Activated T-helper 1 cell treated with anti-CD3 and anti-CD28 coated beads, Interleukin-12 subunit alpha, Interleukin-12 subunit beta, Interleukin-2, Interleukin-4 antibody, amounts not matched to agents 30 ng/mL and 10 ng/mL and 1 ng/mL, durations not matched to agents 14 hours and 24 hours and 36 hours (primary cell): Measurements from ENCODE around the gene XPR1. TPM values are rescaled to one million over a fixed set of nuclear protein-coding genes. Genes with fewer than 3 reads are reported as not detected.
"Not testable (repeated sequence)": the region's sequence is repeated elsewhere in the genome, so short reads cannot be mapped to it uniquely, and the experiment has no call there.

ENCODE experiments used
- DNase-seq: peaks from one replicate; pipeline ENCODE4 v3.0.0; 2021; ENCODE audit warnings: low spot score
- H3K27ac Mint-ChIP-seq: one replicate; pipeline ENCODE4 v1.8.0; 2021; ENCODE audit warnings: mild to moderate bottlenecking, mixed read lengths
- H3K27me3 Mint-ChIP-seq: one replicate; pipeline ENCODE4 v1.8.0; 2022; ENCODE audit warnings: mild to moderate bottlenecking, moderate library complexity, mixed read lengths; ENCODE audit not compliant: insufficient read depth
- H3K36me3 Mint-ChIP-seq: one replicate; pipeline ENCODE4 v1.8.0; 2021; ENCODE audit warnings: low read depth, mixed read lengths
- H3K4me1 Mint-ChIP-seq: one replicate; pipeline ENCODE4 v1.8.0; 2021; ENCODE audit warnings: low read depth, mixed read lengths
- H3K4me3 Mint-ChIP-seq: one replicate; pipeline ENCODE4 v1.8.0; 2021; ENCODE audit warnings: mild to moderate bottlenecking, moderate library complexity, mixed read lengths
- H3K9me3 Mint-ChIP-seq: one replicate; pipeline ENCODE4 v1.8.0; 2021; ENCODE audit warnings: mixed read lengths
- intact Hi-C: fragments of 100-400 bp; cut with micrococcal nuclease; formaldehyde crosslinking; loops from one replicate; pipeline ENCODE4 v1.15.1; 2024
- total RNA-seq: library from RNA; stranded (reverse); gene quantifications from 2 replicates; pipeline ENCODE4 v1.2.3, GENCODE V29; 2022

Gene XPR1
- total RNA-seq, 1 donor from 2014 or later = 21.2 TPM

DNA sequence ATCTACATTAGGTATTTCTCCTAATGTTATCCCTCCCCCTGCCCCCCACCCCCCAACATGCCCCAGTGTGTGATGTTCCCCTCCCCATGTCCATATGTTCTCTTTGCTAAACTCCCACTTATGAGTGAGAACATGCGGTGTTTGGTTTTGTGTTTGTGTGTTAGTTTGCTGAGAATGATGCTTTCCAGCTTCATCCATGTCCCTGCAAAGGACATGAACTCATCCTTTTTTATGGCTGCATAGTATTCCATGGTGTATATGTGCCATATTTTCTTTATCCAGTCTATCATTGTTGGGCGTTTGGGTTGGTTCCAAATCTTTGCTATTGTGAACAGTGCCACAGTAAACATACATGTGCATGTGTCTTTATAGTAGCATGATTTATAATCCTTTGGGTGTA, 199.7 kb downstream of the XPR1 start:
- H3K36me3 Mint-ChIP-seq = peaks cover 27% of the 10 kb centered on the region
- H3K4me1 Mint-ChIP-seq, H3K27ac Mint-ChIP-seq, H3K4me3 Mint-ChIP-seq, intact Hi-C loops, DNase-seq, H3K27me3 Mint-ChIP-seq: not testable (repeated sequence)
- H3K9me3 Mint-ChIP-seq = peaks cover 18% of the 10 kb centered on the region

DNA sequence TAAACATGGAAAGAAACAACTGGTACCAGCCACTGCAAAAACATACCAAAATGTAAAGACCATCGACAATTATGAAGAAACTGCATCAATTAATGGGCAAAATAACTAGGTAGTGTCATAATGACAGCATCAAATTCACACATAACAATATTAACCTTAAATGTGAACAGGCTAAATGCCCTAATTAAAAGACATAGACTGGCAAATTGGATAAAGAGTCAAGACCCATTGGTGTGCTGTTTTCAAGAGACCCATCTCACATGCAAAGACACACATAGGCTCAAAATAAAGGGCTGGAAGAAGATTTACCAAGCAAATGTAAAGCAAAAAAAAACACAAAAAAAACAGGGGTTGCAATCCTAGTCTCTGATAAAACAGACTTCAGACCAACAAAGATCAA, 201.4 kb downstream of the XPR1 start:
- H3K4me3 Mint-ChIP-seq, intact Hi-C loops, H3K27me3 Mint-ChIP-seq, DNase-seq, H3K27ac Mint-ChIP-seq: not testable (repeated sequence)
- Mint-ChIP-seq H3K4me1 (peaks cover 18% of the 10 kb centered on the region), H3K36me3 (peaks cover 30% of the 10 kb centered on the region), H3K9me3 (peaks cover 18% of the 10 kb centered on the region)

DNA sequence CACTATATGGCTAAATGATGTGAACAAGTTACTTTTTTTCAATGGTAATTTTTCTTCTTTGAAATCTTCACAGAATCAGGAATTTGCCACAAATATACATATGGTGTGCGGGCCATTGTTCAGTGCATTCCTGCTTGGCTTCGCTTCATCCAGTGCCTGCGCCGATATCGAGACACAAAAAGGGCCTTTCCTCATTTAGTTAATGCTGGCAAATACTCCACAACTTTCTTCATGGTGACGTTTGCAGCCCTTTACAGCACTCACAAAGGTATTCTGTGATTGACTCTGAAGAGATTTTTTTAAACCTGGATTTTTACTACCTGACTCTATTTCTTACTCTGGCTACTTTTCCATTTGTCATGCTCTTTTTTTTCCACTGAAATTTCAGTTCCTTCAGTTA, 204.6 kb downstream of the XPR1 start:
- H3K27me3 Mint-ChIP-seq = no peaks in the 10 kb centered on the region
- H3K36me3 Mint-ChIP-seq = peaks cover 29% of the 10 kb centered on the region
- intact Hi-C loops = no loop called here
- peaks cover 23% of the 10 kb centered on the region for H3K9me3 Mint-ChIP-seq
- H3K4me3 Mint-ChIP-seq = no peak overlapping the region
- peaks cover 20% of the 10 kb centered on the region for H3K4me1 Mint-ChIP-seq
- H3K27ac Mint-ChIP-seq = no peak overlapping the region
- DNase-seq = no peak

DNA sequence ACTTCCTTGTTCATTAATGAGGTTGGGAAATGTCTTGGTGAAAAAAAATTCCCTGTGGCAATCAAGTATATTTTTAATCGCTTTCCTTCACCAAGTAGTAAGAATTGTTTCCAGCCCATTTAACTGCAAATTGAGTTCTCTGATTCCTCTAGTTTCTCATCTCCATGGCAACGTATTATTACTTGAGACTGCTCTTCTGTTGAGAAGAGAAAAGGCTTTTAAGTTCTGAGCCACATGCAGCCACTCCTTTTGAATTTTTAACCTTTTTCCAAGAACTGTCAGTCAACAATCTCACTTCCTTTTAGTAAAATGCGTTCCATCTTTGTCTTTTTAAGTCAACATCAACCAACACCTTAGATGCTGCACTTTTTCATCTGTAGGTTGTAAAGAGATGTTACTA, 205.2 kb downstream of the XPR1 start:
- intact Hi-C loops = no loop called here
- Mint-ChIP-seq H3K36me3 (peaks cover 28% of the 10 kb centered on the region), H3K27ac (no peak overlapping the region), H3K27me3 (no peaks in the 10 kb centered on the region), H3K4me3 (no peak overlapping the region), H3K9me3 (peaks cover 23% of the 10 kb centered on the region), H3K4me1 (peaks cover 20% of the 10 kb centered on the region)
- DNase-seq = no peak

DNA sequence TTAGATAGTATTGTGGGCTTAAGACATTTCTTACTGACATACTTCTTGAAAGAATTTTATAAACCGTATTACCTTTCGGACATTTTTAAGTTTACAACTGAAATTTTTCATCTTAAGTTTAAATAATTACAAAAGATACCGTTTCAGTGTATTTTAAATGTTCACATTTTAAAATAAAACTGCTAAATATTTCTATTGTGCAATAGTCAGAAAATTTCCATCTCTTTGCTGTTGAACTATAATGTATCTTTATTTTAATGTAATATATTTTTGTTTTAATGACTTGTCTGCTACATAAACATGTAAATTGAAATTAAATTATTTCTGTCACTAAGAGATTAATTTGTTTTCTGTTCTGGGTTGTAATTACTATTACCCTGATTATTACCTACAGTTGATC, 206.7 kb downstream of the XPR1 start:
- intact Hi-C loops = no loop called here
- H3K27me3 Mint-ChIP-seq = no peaks in the 10 kb centered on the region
- H3K4me3 Mint-ChIP-seq = no peak overlapping the region
- H3K36me3 Mint-ChIP-seq = peaks cover 22% of the 10 kb centered on the region
- peaks cover 20% of the 10 kb centered on the region for H3K4me1 Mint-ChIP-seq
- no peak for DNase-seq
- no peak overlapping the region for H3K27ac Mint-ChIP-seq
- H3K9me3 Mint-ChIP-seq = peaks cover 13% of the 10 kb centered on the region

DNA sequence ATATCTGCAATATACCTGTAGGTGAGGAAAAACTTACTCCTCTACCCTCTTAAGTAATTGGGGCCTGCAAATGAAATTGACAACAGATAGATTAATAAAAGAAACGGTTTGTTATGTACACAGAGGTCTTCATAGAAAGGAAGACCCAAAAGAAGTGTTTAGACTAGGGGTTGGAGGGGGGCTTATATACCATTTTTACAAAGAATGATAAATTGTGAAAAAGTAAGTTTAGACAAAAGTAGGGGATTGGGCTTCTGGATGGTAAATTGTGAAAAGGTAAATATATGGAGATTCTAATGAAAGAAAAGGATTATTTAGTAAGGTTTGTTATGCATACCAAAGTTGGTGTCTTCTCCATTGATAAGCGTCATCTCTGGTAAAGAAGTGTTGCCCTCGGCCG, 207.7 kb downstream of the XPR1 start:
- Mint-ChIP-seq H3K27ac (no peak overlapping the region), H3K36me3 (peaks cover 19% of the 10 kb centered on the region)
- intact Hi-C loops = no loop called here

DNA sequence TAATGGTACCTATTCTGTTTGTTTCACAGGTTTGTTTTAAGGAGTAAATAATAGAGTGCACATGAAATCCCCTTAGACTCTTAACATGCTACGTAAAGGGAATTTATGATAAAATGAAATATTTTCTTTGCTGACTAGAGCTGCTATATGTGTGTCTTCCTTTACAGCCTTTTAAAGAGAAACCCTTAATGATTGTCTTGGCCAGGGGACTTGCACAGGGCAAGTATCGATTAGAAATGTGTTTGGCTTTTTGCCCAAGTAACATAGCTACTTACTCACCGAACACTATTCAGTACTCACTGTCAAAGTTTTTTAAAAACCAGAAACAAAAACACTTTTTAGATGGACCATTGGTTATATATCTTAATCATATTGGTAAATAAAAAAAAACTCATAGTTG, 209.6 kb downstream of the XPR1 start:
- DNase-seq = no peak
- H3K9me3 Mint-ChIP-seq = peaks cover 5% of the 10 kb centered on the region
- H3K27me3 Mint-ChIP-seq = no peaks in the 10 kb centered on the region
- intact Hi-C loops = no loop called here
- H3K27ac Mint-ChIP-seq = no peak overlapping the region
- peaks cover 19% of the 10 kb centered on the region for H3K4me1 Mint-ChIP-seq
- peaks cover 10% of the 10 kb centered on the region for H3K36me3 Mint-ChIP-seq
- H3K4me3 Mint-ChIP-seq = no peak overlapping the region

More for the DNA sequence above, 207.7 kb downstream of the XPR1 start:
- Mint-ChIP-seq H3K9me3 (peaks cover 11% of the 10 kb centered on the region), H3K4me3 (no peak overlapping the region), H3K27me3 (no peaks in the 10 kb centered on the region), H3K4me1 (peaks cover 20% of the 10 kb centered on the region)
- no peak for DNase-seq

DNA sequence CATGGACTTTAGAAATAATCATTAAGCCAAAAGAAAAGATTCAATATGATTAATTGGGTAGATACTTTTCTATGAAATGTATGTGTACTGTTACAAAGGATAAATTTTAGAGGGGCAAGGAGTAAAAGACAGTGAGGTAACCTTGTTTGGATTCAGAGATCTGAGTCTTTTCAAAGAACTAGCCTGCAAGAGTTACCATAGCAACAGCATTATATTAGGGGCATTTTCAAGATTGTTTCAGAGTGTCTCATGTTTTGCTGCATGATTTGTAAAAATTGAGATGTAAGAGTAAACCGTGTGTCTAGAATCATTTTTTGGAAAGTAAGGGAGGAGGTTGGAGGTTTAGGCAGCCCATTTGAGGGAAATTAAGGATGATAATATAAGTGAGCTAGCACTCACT, 210.2 kb downstream of the XPR1 start:
- intact Hi-C loops = no loop called here
- H3K27me3 Mint-ChIP-seq = no peaks in the 10 kb centered on the region
- H3K4me1 Mint-ChIP-seq = peaks cover 13% of the 10 kb centered on the region
- no peak overlapping the region for H3K27ac Mint-ChIP-seq
- H3K4me3 Mint-ChIP-seq = no peak overlapping the region
- DNase-seq = no peak
- peaks cover 5% of the 10 kb centered on the region for H3K9me3 Mint-ChIP-seq
- peaks cover 10% of the 10 kb centered on the region for H3K36me3 Mint-ChIP-seq

DNA sequence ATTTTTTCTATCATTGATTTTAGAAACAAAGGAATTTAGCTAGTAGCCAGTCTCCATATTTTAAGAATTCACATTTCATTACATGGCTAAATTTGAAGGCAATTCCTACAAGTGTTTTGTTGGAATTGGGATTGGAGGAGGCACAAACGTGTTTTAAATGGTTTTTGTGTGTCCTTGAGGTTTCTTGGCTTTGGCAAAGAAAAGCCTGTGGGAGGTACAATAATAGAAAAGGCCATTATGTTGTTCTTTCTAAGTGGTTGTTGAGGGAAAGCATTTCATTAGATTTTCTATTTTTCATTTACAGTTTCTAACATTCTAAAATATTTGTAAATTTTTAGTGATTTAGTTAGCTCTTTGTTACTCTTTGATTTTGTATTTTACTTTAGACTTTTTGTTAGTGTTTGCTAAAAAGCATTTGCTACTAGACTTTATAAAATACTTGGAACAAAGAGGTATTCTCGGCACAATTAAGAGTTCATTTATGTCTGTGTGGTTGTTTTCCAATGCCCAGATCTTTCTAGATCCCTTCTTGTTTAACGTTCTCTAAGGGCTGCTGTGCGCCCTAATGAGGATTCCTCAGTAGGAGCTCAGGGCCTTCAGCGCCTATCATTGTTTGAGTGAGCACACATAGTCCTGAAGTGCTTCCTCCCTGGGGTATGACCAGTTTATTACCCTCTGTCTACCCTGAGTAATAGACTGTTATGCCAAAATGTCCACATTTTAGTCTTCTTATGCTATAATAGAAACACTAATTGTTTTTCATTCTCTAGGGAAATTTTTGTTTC, 210.9 kb downstream of the XPR1 start:
- Mint-ChIP-seq H3K9me3 (peaks cover 5% of the 10 kb centered on the region), H3K4me3 (no peak overlapping the region), H3K4me1 (peaks cover 7% of the 10 kb centered on the region), H3K27me3 (no peaks in the 10 kb centered on the region), H3K36me3 (peaks cover 10% of the 10 kb centered on the region), H3K27ac (no peak overlapping the region)
- intact Hi-C loops = no loop called here
- no peak for DNase-seq

DNA sequence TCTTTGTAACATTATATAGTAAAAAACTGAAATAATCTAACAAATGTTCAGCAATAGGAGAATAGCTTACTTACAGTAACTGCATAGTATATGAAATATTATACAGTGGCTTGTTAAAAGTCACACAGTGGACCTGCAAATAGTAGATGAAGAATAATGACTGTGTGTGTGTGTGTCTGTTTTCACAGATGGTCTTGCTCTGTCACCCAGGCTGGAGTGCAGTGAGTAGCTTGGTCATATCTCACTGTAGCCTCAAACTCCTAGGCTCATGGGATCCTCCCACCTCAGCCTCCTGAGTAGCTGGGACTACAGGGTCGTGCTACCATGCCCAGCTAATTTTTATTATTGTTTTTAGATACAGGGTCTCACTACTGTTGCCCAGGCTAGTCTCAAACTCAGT, 213.5 kb downstream of the XPR1 start:
- Mint-ChIP-seq H3K36me3 (peaks cover 3% of the 10 kb centered on the region), H3K27ac (no peak overlapping the region), H3K9me3 (no peaks in the 10 kb centered on the region), H3K27me3 (no peaks in the 10 kb centered on the region), H3K4me3 (no peak overlapping the region), H3K4me1 (no peaks in the 10 kb centered on the region)
- intact Hi-C loops = no loop called here
- no peak for DNase-seq

DNA sequence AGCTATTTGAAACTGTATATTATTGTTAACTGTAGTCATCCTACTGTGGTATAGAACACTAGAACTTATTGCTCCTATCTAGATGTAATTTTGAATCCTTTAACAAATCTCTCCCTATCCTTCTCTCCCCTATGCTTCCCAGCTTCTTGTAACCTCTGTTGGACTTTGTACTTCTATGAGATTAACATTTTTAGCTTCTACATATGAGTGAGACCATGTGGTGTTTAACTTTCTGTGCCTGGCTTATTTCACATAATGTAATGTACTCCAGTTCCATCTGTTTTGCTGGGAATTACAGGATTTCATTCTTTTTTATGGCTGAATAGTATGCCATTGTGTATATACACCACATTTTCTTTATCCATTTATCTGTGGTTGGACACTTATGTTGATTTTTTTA, 216.4 kb downstream of the XPR1 start:
- Mint-ChIP-seq H3K27ac (no peak overlapping the region), H3K9me3 (no peaks in the 10 kb centered on the region), H3K4me3 (no peak overlapping the region), H3K4me1 (peaks cover 14% of the 10 kb centered on the region), H3K36me3 (peaks cover 3% of the 10 kb centered on the region), H3K27me3 (no peaks in the 10 kb centered on the region)
- no peak for DNase-seq
- intact Hi-C loops = no loop called here

DNA sequence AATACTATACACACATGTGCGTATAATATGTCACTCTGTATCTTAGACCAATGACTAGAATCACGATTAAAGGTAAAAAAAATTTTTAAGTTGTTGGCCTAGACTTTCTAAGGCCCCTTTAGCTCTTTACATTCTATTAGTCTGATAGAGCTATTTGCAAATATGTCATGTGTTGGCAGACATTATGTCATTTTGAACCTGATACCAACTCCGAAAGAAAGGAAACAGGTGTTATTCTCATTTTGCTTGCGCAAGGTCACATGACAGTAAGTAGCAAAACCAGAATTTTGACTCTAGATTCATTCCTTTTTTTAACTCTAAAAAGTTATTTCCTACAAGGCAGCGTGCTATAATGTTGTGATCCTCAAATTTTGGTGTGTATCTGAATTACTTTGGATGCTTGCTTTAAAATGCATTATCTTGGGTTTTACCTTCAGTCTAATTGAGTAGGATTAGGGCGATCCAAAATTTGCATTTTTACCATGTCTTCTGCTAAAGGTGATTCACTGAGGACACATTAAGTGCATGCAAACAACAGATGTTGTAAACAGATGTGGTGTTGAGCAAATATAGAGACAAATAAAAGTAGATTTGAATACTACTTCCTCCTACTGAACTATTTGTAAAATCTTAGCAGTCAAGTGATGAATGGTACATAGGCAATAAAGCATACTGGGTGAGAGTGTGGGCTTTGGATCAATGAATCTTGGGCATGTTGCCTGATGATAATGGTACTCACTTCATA, 217.4 kb downstream of the XPR1 start:
- intact Hi-C loops = no loop called here
- Mint-ChIP-seq H3K4me3 (no peak overlapping the region), H3K27me3 (no peaks in the 10 kb centered on the region), H3K4me1 (peaks cover 14% of the 10 kb centered on the region), H3K9me3 (no peaks in the 10 kb centered on the region), H3K27ac (no peak overlapping the region), H3K36me3 (peaks cover 5% of the 10 kb centered on the region)
- DNase-seq = no peak

DNA sequence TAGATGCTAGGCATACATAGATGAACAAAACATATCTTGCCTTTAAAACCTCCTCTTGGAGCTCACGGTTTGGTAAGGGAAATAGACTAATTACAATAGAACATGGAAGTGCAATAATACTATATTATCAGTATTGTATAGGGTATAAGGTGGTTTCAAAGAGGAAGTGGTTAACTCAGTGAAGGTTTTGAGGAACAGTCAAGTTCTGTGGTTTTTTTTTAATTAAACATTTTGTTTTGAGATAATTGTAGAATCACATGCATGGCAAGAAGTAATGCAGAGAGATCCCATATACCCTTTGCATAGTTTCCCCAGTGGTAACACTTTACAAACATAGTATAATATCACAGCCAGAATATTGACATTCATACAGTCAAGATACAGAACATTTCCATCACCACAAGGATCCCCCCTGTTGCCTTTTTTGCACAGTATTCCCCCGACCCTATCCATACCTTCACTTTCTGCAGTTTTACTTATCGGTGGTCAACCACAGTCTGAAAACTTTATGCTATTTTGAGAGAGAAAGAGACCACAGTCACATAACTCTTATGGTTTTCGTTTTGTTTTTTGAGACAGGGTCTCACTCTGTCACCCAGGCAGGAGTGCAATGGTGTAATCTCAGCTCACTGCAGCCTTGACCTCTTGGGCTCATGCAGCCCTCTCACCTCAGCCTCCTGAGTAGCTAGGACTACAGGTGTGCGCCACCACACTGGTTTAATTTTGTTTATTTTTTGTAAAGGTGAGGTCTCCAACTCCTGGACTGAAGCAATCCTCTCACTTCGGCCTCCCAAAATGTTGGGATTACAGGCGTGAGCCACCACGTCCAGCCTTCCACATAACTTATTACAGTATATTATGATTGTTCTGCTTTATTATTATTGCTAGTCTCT, 220.4 kb downstream of the XPR1 start:
- H3K4me3 Mint-ChIP-seq = no peak overlapping the region
- H3K27ac Mint-ChIP-seq = no peak overlapping the region
- H3K27me3 Mint-ChIP-seq = no peaks in the 10 kb centered on the region
- no peaks in the 10 kb centered on the region for H3K9me3 Mint-ChIP-seq
- H3K4me1 Mint-ChIP-seq = peaks cover 14% of the 10 kb centered on the region
- DNase-seq = no peak
- H3K36me3 Mint-ChIP-seq = peaks cover 5% of the 10 kb centered on the region
- intact Hi-C loops = no loop called here
